Stimulated activated naive CD8-positive, alpha-beta T cell treated with anti-CD3 and anti-CD28 coated beads, Interleukin-15, amount 100 ng/mL, for 72 hours (primary cell): ENCODE measurements around the gene CCDC149.
"Not testable (repeated sequence)": the region's sequence is repeated elsewhere in the genome, so short reads cannot be mapped to it uniquely, and the experiment has no call there.

Experiments used
- ATAC-seq: fragments of 150-1000 bp; cut with Tn5 transposase; 2 replicates; pipeline ENCODE4 v1.10.0; 2021; ENCODE audit warnings: mild to moderate bottlenecking, moderate library complexity
- DNase-seq, 2 donors: peaks; one replicate each; pipeline ENCODE4 v3.0.0; 2021 to 2022
- H3K27ac Mint-ChIP-seq, 2 donors: one replicate each; pipeline ENCODE4 v1.8.0; 2022; ENCODE audit warnings: mild to moderate bottlenecking in 2 of 2, mixed read lengths in 2 of 2, moderate library complexity in 2 of 2
- H3K27me3 Mint-ChIP-seq: one replicate; pipeline ENCODE4 v1.8.0; 2022; ENCODE audit warnings: mixed read lengths
- H3K4me1 Mint-ChIP-seq: one replicate; pipeline ENCODE4 v1.8.0; 2022; ENCODE audit warnings: mild to moderate bottlenecking, mixed read lengths
- H3K4me3 Mint-ChIP-seq, 2 donors: one replicate each; pipeline ENCODE4 v1.8.0; 2022; ENCODE audit warnings: mild to moderate bottlenecking in 2 of 2, mixed read lengths in 2 of 2, moderate library complexity in 1 of 2
- H3K9me3 Mint-ChIP-seq, 2 donors: one replicate each; pipeline ENCODE4 v1.8.0; 2022; ENCODE audit warnings: mixed read lengths in 2 of 2

Gene CCDC149

DNA sequence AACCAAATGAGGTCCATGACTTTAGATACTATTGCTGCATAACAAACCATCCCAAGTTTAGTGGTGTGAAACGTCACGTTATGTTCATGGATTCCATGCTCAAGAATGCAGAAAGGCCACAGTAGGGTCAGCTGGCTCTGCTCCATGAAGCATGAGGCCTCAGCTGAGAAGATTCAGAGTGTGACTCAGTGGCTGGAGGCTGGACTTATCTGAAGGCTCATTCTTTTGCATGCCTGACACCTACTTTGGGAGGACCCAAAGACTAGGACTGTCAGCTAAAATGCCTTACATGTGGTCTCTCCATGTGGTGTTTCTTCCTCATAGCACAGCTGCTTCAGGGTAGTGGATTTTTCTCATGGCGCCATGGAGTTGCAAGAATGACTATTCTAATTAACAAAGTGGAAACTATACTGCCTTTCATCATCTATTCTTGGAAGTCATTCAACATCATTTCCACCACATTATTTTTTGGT, 11.5 kb upstream of the CCDC149 start:
- H3K27ac Mint-ChIP-seq, result no peak overlapping the region
- DNase-seq (no peak), ATAC-seq (no peak)
- H3K4me3 Mint-ChIP-seq, result no peak overlapping the region
- peaks cover 31% of the 10 kb centered on the region for H3K27me3 Mint-ChIP-seq
- peaks cover 5 to 18% of the 10 kb centered on the region in 2 donors for H3K9me3 Mint-ChIP-seq
- no peaks in the 10 kb centered on the region for H3K4me1 Mint-ChIP-seq

DNA sequence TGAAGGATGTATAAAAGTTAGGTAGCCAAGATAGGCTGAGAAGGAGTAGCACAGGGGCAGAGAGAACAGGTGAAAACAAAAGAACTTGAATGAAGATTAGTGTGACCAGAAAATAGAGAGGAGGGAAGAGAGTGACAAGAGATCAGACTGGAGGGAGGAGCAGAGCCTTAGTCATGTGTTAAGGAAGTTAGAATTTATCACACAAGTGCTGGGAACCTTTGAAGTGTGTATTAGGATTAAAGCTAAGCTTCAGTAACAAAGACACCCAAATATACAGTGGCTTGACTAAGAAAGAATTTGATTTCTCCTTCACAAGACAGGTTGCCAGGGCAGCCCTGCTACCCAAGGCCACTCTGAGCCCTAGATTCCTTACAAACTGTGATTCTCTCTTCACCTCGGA, 10.7 kb upstream of the CCDC149 start:
- Mint-ChIP-seq H3K4me1 (no peaks in the 10 kb centered on the region), H3K27me3 (peaks cover 27% of the 10 kb centered on the region), H3K9me3 (peaks cover 5 to 21% of the 10 kb centered on the region in 2 donors), H3K27ac (no peak overlapping the region), H3K4me3 (no peak overlapping the region)
- no peak for DNase-seq
- no peak for ATAC-seq

DNA sequence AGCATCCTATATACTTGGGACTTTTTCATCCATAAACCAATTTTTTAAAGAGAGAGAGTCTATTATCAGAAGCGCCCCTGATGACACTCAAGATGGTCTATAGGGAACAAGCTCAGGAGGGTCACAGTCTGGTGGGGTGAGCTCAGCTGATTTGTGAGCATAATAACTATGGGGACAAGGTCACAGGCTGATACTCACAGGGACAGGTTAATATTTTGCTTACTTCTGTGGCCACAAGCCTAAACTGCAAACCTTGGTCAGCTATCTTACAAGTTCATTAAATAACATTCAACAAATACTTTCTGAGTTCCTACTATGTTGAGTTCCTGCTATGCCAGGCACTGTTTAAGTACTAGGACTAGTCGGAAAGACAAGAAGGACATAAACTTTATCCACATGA, 10.2 kb upstream of the CCDC149 start:
- Mint-ChIP-seq H3K4me3 (no peak overlapping the region), H3K4me1 (no peaks in the 10 kb centered on the region), H3K27me3 (peaks cover 23% of the 10 kb centered on the region), H3K27ac (no peak overlapping the region), H3K9me3 (peaks cover 5 to 21% of the 10 kb centered on the region in 2 donors)
- no peak for DNase-seq
- no peak for ATAC-seq

DNA sequence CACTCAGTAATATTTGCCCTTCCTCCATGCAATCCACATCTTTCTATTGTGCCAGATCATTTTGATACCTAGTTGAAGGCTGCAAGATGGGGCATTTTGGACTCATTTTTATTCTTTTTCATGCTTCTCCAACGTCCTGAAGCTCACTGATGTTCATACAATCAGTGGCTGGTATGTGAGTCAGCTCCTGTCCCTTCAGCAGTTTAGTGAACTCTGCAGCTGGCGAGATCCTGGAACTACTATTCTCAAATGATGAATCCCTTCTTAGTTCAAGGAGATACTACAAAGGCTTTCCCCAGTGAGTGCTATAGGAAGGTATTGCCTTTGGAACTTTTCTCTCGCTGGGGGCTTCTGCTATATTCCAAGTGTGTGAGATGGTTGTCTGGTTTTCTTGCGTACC, 9.6 kb upstream of the CCDC149 start:
- peaks cover 29% of the 10 kb centered on the region for H3K27me3 Mint-ChIP-seq
- H3K4me1 Mint-ChIP-seq, result no peaks in the 10 kb centered on the region
- no peak for ATAC-seq

DNA sequence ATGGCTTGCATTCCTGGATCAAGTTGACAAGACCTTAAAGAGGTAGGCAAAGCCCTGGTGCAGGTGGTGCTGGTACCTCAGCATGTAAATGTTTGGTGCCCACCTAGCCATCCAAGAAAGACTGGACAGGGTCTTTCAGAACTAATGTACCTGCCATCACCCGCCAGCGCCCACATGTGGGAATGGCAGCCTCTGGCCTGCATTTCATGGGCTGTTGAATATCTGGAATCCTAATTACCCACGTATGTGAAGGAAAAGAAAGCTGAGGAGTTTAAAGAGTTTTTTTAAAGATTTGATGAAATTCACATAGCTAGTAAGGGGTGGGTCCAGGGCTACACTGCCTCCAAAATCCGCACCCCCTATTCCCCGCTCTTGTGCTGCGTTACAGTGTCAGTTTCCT, 8.6 kb upstream of the CCDC149 start:
- H3K9me3 Mint-ChIP-seq, result peaks cover 0 to 19% of the 10 kb centered on the region in 2 donors
- ATAC-seq (no peak), DNase-seq (no peak)
- peaks cover 36% of the 10 kb centered on the region for H3K27me3 Mint-ChIP-seq
- H3K4me1 Mint-ChIP-seq, result no peaks in the 10 kb centered on the region
- H3K27ac Mint-ChIP-seq, result no peak overlapping the region
- no peak overlapping the region for H3K4me3 Mint-ChIP-seq

More for the DNA sequence above, 9.6 kb upstream of the CCDC149 start:
- peaks cover 1 to 21% of the 10 kb centered on the region in 2 donors for H3K9me3 Mint-ChIP-seq
- H3K27ac Mint-ChIP-seq, result no peak overlapping the region
- DNase-seq, result no peak
- no peak overlapping the region for H3K4me3 Mint-ChIP-seq

DNA sequence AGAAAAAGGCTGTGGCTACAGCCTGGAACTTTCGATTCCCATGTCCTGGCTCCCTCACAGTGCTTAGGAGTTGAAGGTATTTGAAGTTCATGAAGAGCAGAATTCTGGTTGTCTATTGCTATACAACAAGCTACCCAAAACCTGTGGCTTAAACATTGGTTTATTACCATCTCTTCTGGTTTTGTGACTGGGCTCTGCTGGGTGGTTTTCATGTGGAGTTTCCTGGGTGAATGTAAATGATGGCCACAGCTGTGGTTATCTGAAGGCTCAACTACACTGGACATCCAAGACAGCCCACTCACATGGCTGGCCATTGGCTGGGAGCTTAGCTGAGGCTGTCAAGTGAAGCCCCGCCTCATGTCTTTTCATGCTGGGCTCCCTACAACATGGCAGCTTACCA, 7.2 kb upstream of the CCDC149 start:
- H3K9me3 Mint-ChIP-seq, result peaks cover 0 to 15% of the 10 kb centered on the region in 2 donors
- no peaks in the 10 kb centered on the region for H3K4me1 Mint-ChIP-seq
- H3K27ac Mint-ChIP-seq, result no peak overlapping the region
- DNase-seq, result no peak
- H3K4me3 Mint-ChIP-seq, result no peak overlapping the region
- ATAC-seq, result no peak
- H3K27me3 Mint-ChIP-seq, result peaks cover 40% of the 10 kb centered on the region

DNA sequence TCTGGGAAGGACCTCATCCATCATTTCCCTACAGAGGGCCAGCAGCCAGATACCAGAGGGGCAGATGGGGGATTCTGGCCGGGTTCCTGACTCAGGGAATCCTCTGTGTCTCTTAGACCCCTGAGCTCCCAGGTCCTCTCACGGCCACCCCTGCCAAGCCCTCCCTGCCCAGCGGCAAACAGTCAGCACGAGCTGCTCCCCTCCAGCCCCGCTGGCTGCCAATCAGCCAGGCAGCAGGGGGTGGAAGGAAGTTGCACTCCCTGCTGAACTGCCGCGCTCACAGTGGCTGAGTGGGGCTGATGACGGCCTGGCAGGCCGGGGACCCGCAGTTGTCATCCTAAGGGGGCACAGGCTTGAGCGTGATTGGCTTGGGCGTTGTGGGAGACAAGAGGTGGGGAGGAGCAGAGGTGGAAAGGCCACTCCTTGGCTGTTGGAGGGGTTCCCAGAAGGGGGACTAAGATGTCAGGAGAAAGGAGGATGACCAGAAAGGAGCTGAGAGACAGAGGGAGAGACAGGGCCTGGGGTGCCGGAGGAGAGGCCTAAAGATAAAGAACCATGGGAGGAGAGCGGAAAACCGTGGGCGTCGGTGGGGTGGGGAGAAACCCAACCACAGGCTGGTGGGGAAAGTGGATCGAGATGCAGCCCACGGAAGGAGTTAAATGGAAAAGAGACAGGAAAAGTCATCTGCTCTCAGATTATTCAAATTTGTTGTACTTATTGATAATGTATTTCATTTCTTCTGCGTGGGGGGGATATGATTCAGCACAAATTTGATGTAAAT, 4.4 kb upstream of the CCDC149 start:
- Mint-ChIP-seq H3K4me1 (peaks cover 6% of the 10 kb centered on the region), H3K27ac (no peak overlapping the region), H3K27me3 (peaks cover 57% of the 10 kb centered on the region), H3K4me3 (no peak overlapping the region), H3K9me3 (peaks cover 0 to 15% of the 10 kb centered on the region in 2 donors)
- ATAC-seq, result no peak
- no peak for DNase-seq

DNA sequence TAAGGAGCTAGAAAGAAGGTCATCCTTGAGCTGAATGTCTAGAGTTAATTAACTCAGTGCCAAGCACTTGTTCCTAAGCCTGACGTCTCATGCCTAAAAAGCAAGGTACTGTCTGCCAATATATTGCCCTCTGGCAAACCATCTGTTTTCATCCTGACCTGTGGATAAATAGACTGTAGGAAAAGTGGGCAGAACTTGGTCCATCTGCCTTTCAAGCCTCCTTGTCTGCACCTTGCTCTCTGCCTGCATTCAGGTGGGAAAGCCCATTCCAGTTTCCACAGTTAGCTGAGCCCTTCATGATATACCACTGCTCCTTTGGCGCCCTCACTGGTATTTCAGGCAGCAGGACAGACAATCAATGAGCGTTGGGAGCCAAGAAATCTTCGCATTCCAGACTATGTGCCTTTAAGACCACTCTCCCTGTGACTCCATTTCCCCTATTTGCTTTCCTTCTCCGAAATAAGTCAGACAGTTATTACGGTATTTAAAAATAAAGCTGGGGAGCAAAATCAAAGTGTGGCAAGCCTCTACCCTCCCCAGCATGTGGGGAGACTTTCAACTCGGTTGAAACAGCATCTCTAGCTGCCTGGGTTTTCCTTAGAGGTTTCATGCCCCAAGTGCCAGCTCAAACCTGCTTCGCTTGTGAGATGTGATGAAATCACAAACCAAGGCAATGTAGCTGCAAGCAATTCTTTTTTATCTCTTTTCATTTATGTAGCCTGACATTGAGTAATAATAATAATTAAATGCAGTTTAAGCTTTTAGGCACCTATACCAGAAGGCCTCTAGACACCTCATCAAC, 2.5 kb upstream of the CCDC149 start:
- peaks cover 0 to 9% of the 10 kb centered on the region in 2 donors for H3K9me3 Mint-ChIP-seq
- ATAC-seq (no peak), DNase-seq (no peak)
- peaks cover 6% of the 10 kb centered on the region for H3K4me1 Mint-ChIP-seq
- no peak overlapping the region for H3K27ac Mint-ChIP-seq
- H3K4me3 Mint-ChIP-seq, result no peak overlapping the region
- peaks cover 70% of the 10 kb centered on the region for H3K27me3 Mint-ChIP-seq

DNA sequence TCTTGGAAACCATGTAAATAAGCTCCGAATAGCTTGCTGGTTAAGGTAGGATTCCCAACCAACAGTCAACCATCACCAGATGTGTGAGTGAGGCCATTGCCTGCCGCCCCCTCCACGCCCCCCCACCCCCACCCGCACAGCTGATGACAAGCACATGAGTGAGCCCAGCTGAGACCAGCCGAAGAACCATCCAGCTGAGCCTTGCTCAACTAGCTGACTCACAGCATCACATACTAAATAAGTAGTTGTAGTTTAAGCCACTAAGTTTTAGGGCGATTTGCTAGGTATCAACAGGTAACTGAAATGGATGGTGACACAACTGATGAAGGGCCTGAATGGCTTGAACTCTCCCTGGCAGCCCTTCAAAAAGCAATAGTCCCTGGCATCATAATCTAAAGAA, 1.6 kb upstream of the CCDC149 start:
- no peak overlapping the region for H3K4me3 Mint-ChIP-seq
- no peak for ATAC-seq
- peaks cover 6% of the 10 kb centered on the region for H3K4me1 Mint-ChIP-seq
- peaks cover 8 to 14% of the 10 kb centered on the region in 2 donors for H3K9me3 Mint-ChIP-seq
- DNase-seq, result no peak
- H3K27ac Mint-ChIP-seq, result no peak overlapping the region
- H3K27me3 Mint-ChIP-seq, result peaks cover 70% of the 10 kb centered on the region

DNA sequence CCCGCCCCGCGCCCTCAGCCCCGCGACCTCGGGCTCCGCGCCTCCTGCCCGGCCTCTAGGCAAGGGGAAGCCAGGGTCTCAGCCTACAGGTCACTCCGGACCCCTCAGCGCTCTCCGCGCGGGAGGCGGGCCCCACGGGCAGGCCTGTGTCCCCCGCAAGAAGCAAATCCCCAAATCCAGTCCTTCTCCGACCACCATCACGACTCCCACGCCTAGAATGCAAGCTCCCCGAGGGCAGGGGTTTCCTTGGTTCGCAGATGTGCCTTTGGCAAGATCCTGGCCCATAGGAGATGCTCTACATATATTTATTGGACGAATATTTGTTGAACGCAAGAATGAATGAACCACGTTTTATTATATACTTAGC, 260 bp upstream of the CCDC149 start:
- ATAC-seq (no peak), DNase-seq (no peak)
- Mint-ChIP-seq H3K27ac (no peak overlapping the region), H3K4me3 (peak overlapping the region; percentile 63 to 70), H3K4me1 (peaks cover 6% of the 10 kb centered on the region), H3K9me3 (peaks cover 8 to 17% of the 10 kb centered on the region in 2 donors), H3K27me3 (peaks cover 70% of the 10 kb centered on the region)

DNA sequence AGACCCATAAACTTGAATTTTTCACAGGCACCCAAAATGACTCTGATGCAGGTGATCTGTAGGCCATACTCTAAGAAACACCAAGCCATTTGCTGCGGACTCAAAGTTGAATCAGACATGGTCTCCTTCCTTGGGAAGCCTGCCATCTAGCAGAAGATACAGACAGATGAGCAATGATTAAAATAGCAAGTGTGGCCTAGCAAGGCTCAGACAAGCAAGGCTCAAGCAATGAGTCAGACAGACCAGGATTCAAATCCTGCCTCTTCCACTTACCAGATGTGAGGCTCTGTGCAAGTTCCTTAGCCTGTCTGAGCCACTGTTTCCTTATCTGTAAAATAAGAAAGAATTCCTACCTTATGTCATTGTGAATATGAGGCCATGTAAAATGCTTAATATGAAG, 2.3 kb downstream of the CCDC149 start:
- ATAC-seq (no peak), DNase-seq (no peak)
- peaks cover 8 to 23% of the 10 kb centered on the region in 2 donors for H3K9me3 Mint-ChIP-seq
- peaks cover 45% of the 10 kb centered on the region for H3K27me3 Mint-ChIP-seq
- no peak overlapping the region for H3K4me3 Mint-ChIP-seq
- peaks cover 6% of the 10 kb centered on the region for H3K4me1 Mint-ChIP-seq
- H3K27ac Mint-ChIP-seq, result no peak overlapping the region

DNA sequence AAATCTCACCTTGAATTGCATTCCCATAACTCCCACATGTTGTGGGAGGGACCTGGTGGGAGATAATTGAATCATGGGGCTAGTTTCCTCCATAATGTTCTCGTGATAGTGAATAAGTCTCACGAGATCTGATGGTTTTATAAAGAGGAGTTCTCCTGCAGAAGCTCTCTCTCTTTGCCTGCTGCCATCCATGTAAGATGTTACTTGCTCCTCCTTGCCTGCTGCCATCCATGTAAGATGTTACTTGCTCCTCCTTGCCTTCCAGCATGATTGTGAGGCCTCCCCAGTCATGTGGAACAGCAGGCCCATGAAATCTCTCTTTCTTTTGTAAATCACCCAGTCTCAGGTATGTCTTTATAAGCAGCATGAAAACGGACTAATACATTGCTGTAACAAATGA, 3.2 kb downstream of the CCDC149 start:
- DNase-seq, H3K4me1 Mint-ChIP-seq, H3K4me3 Mint-ChIP-seq, H3K27ac Mint-ChIP-seq, ATAC-seq: not testable (repeated sequence)
- peaks cover 39% of the 10 kb centered on the region for H3K27me3 Mint-ChIP-seq
- H3K9me3 Mint-ChIP-seq, result peaks cover 8 to 23% of the 10 kb centered on the region in 2 donors

DNA sequence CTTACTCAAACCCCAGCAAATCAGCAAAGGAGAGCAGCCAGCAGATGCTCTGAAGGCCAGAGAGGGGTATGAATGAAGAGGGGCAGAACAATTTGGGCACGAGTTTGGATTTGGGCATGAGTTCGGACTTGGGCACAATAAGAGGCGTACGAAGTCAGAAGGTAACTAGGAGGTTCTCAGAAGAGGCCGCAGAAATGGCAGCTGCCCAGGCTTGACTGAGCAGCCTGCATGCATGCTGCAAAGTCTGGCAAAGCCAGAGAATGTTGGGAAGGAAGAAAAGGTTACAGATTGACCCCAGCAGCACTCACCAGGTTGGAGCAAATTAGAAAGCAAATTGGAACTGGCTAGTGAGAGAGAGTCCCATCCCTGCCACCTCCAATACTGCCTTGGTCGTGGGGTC, 15.2 kb downstream of the CCDC149 start:
- H3K27me3 Mint-ChIP-seq, result no peaks in the 10 kb centered on the region
- no peak overlapping the region for H3K27ac Mint-ChIP-seq
- H3K4me3 Mint-ChIP-seq, result no peak overlapping the region
- DNase-seq (no peak), ATAC-seq (no peak)
- H3K9me3 Mint-ChIP-seq, result no peaks in the 10 kb centered on the region
- no peaks in the 10 kb centered on the region for H3K4me1 Mint-ChIP-seq

DNA sequence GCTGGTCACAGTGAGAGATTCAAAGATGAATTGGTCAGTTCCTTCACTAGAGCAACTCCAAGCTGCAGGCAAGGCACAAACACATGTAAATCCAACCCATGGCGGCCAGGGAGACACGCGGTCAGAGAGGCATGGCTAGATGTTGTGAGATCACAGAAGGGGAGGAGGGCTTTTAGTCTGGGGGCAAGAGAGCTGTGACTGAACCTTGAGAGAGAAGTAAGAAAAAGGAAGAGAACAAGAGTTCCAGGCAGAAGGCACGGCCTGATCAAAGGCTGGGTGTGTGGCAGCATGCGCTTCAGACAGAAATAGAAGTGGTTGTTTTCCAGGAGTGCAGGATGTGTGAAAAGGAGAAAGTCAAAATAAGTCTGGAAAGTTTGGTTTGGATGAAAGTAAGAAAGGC, 15.9 kb downstream of the CCDC149 start:
- Mint-ChIP-seq H3K4me1 (no peaks in the 10 kb centered on the region), H3K4me3 (no peak overlapping the region), H3K27me3 (no peaks in the 10 kb centered on the region), H3K9me3 (no peaks in the 10 kb centered on the region), H3K27ac (no peak overlapping the region)
- DNase-seq (no peak), ATAC-seq (no peak)

DNA sequence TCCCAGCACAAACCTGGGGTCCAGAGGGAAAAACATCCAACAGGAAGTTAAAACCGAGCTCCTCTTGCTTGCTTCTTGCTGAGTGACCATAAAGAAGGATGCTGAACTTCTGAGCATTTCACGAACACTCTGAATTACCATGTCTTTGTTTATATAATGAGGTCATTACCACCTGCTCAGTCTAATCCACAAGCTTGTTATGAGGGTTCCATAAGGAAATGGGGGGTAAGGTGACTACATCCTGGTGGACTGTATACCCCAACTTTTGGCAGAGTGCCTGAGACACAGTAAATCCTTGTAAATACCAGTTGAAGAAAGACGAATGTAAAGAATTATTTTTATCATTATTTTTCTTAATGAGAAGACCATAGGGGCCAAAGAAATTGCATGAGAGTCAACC, 16.8 kb downstream of the CCDC149 start:
- DNase-seq, result no peak
- H3K4me3 Mint-ChIP-seq, result no peak overlapping the region
- no peak overlapping the region for H3K27ac Mint-ChIP-seq

DNA sequence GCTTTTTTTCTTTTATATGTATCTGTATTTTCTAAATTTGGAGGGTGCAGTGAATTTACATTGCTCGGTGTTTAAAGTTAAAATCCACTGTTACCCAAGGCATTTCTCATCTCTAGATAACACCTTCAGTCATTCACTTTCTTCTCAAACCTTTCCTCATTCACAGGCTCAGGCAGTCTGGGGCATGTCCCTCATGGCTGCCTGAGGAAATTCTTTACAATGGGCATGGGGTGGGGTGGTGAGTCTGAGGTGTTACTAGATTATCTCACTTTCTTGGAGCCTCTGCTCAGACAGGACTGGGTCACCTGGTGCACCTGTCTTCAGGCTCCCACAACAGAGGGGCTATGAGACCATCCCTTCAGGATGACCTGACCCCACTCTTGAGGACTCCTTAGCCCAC, 17.4 kb downstream of the CCDC149 start:
- DNase-seq (no peak), ATAC-seq (no peak)
- Mint-ChIP-seq H3K27me3 (no peaks in the 10 kb centered on the region), H3K27ac (no peak overlapping the region), H3K4me1 (no peaks in the 10 kb centered on the region), H3K9me3 (no peaks in the 10 kb centered on the region), H3K4me3 (no peak overlapping the region)

More for the DNA sequence above, 16.8 kb downstream of the CCDC149 start:
- Mint-ChIP-seq H3K27me3 (no peaks in the 10 kb centered on the region), H3K4me1 (no peaks in the 10 kb centered on the region), H3K9me3 (no peaks in the 10 kb centered on the region)
- ATAC-seq, result no peak
